Measurements from ENCODE around the gene TUT1.

The TUT1 gene

GRCh38 chr11:62554387-62555167 is 36.7 kb downstream of the TUT1 start:
- Histone ChIP-seq H4K20me1 (ENCODE audit: low read depth, low read length) (no peaks in the 10 kb centered on the region), H3K36me3 (ENCODE audit: low read length) (peaks cover 2% of the 10 kb centered on the region; the same call in 1 of the 2 replicates), H3K27ac (ENCODE audit: low read depth, low read length) (no peak overlapping the region), H3K4me2 (ENCODE audit: low read depth, low read length, poor library complexity, severe bottlenecking) (no peak overlapping the region), H3K79me2 (ENCODE audit: insufficient read depth, low read length) (no peaks in the 10 kb centered on the region), H3K27me3 (ENCODE audit: low read length) (no peaks in the 10 kb centered on the region), H2AFZ (ENCODE audit: low read depth, low read length, severe bottlenecking) (no peak overlapping the region), H3F3A (ENCODE audit: insufficient read depth) (peaks cover 33% of the 10 kb centered on the region), H3K4me3 (ENCODE audit: insufficient read depth, low read length, poor library complexity, severe bottlenecking) (no peak overlapping the region), H3K9me2 (replicated peaks; ENCODE audit: insufficient read depth, low read length) (no peaks in the 10 kb centered on the region), H3K9me3 (ENCODE audit: insufficient read depth, low read length) (no peaks in the 10 kb centered on the region), H3K9ac (ENCODE audit: low read length) (no peak overlapping the region)
- TF ChIP-seq CTCF (IDR thresholded peaks at IDR 0.05; ENCODE audit: insufficient read depth, low read length, poor library complexity, severe bottlenecking): no peak
- TF ChIP-seq EZH2phosphoT487 (conservative IDR thresholded peaks at IDR 0.05; ENCODE audit: low read length): no peak

- no peaks in the 10 kb centered on the region for H4K20me1 ChIP-seq (ENCODE audit: low read depth, low read length)
- no peaks in the 10 kb centered on the region for H3K79me2 ChIP-seq (ENCODE audit: insufficient read depth, low read length)
- no peak overlapping the region for H3K9ac ChIP-seq (ENCODE audit: low read length)
- no peak overlapping the region for H3K4me3 ChIP-seq (ENCODE audit: insufficient read depth, low read length, poor library complexity, severe bottlenecking)
- H3K9me2 ChIP-seq (replicated peaks; ENCODE audit: insufficient read depth, low read length): no peaks in the 10 kb centered on the region
- H3K27me3 ChIP-seq (ENCODE audit: low read length): no peaks in the 10 kb centered on the region
- no peaks in the 10 kb centered on the region for H3K9me3 ChIP-seq (ENCODE audit: insufficient read depth, low read length)
- no peak overlapping the region for H3K27ac ChIP-seq (ENCODE audit: low read depth, low read length)
- no peak overlapping the region for H3K4me2 ChIP-seq (ENCODE audit: low read depth, low read length, poor library complexity, severe bottlenecking)
- peaks cover 33% of the 10 kb centered on the region for H3F3A ChIP-seq (ENCODE audit: insufficient read depth)
- H2AFZ ChIP-seq (ENCODE audit: low read depth, low read length, severe bottlenecking): no peak overlapping the region
- no peak for TF ChIP-seq CTCF (IDR thresholded peaks at IDR 0.05; ENCODE audit: insufficient read depth, low read length, poor library complexity, severe bottlenecking)
- H3K36me3 ChIP-seq (ENCODE audit: low read length): peaks cover 2% of the 10 kb centered on the region; the same call in 1 of the 2 replicates
Observed at GRCh38 chr11:62553839-62554361, 37.4 kb downstream of the TUT1 start.

GRCh38 chr11:62553080-62553838 is 38.1 kb downstream of the TUT1 start:
- TF ChIP-seq CTCF (IDR thresholded peaks at IDR 0.05; ENCODE audit: insufficient read depth, low read length, poor library complexity, severe bottlenecking) (no peak), EZH2phosphoT487 (conservative IDR thresholded peaks at IDR 0.05; ENCODE audit: low read length) (no peak)
- Histone ChIP-seq H3K9me2 (replicated peaks; ENCODE audit: insufficient read depth, low read length) (no peaks in the 10 kb centered on the region), H4K20me1 (ENCODE audit: low read depth, low read length) (no peaks in the 10 kb centered on the region), H3K27me3 (ENCODE audit: low read length) (no peaks in the 10 kb centered on the region), H3K9ac (ENCODE audit: low read length) (no peak overlapping the region), H3K79me2 (ENCODE audit: insufficient read depth, low read length) (no peaks in the 10 kb centered on the region), H3K4me3 (ENCODE audit: insufficient read depth, low read length, poor library complexity, severe bottlenecking) (no peak overlapping the region), H3K4me2 (ENCODE audit: low read depth, low read length, poor library complexity, severe bottlenecking) (no peak overlapping the region), H3K9me3 (ENCODE audit: insufficient read depth, low read length) (no peaks in the 10 kb centered on the region), H2AFZ (ENCODE audit: low read depth, low read length, severe bottlenecking) (no peak overlapping the region), H3F3A (ENCODE audit: insufficient read depth) (peaks cover 33% of the 10 kb centered on the region), H3K27ac (ENCODE audit: low read depth, low read length) (no peak overlapping the region), H3K36me3 (ENCODE audit: low read length) (no peaks in the 10 kb centered on the region)
